H4 (cell line): ENCODE measurements around the gene HIPK4. TPM values are rescaled to one million over a fixed set of nuclear protein-coding genes. Genes with fewer than 3 reads are reported as not detected.
"Not testable (repeated sequence)": the region's sequence is repeated elsewhere in the genome, so short reads cannot be mapped to it uniquely, and the experiment has no call there.

Source experiments
- DNase-seq: peaks from one replicate; pipeline ENCODE4 v3.0.0-alpha.2; 2015; ENCODE audit warnings: low spot score
- total RNA-seq: library from RNA; depleted of rRNA; stranded (reverse); fragments of >200 nt; shearing (Covaris generic); gene quantifications from 2 replicates; pipeline ENCODE4 v1.2.3, GENCODE V29; 2014; rRNA removed

HIPK4 gene, protein sequence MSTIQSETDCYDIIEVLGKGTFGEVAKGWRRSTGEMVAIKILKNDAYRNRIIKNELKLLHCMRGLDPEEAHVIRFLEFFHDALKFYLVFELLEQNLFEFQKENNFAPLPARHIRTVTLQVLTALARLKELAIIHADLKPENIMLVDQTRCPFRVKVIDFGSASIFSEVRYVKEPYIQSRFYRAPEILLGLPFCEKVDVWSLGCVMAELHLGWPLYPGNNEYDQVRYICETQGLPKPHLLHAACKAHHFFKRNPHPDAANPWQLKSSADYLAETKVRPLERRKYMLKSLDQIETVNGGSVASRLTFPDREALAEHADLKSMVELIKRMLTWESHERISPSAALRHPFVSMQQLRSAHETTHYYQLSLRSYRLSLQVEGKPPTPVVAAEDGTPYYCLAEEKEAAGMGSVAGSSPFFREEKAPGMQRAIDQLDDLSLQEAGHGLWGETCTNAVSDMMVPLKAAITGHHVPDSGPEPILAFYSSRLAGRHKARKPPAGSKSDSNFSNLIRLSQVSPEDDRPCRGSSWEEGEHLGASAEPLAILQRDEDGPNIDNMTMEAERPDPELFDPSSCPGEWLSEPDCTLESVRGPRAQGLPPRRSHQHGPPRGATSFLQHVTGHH
- total RNA-seq, result not detected in 2 replicates

DNA sequence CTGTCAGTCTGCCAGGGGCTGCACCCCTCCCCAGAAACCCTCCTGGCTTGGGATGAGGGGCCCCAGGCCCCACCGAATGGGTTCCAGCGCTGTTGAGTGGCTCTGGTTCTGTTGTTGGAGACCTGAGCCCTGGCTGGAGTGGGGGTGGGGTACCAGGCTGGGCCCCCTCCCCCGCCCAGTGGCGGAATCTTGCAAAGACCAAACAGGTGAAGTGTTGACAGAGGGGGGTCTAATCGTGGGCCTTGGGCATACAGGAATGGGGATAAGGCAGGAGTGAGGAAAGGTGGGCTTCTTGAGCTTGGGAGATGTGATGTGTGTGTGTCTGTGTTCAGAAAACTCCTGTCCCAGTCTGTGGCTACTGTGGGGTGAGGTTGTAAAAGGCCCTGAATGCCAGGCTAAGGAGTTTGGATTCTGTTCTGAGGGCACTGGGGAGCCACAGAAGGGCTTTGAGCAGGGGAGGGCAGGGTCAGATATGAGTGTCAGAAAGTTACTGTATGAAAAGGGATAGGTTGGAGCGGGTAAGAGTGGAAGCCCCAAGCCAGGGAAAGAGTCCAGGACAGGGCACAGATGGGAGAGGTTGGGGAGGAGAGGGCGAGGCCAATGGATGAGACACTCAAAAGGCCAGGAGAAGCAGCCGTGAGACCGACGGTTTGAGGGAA is at the start of gene HIPK4:
TSS of gene HIPK4 (minus strand) at position 98 of the 659 bp plus-strand sequence. CDS start 279 bp downstream, outside the sequence.
- no peak for DNase-seq

DNA sequence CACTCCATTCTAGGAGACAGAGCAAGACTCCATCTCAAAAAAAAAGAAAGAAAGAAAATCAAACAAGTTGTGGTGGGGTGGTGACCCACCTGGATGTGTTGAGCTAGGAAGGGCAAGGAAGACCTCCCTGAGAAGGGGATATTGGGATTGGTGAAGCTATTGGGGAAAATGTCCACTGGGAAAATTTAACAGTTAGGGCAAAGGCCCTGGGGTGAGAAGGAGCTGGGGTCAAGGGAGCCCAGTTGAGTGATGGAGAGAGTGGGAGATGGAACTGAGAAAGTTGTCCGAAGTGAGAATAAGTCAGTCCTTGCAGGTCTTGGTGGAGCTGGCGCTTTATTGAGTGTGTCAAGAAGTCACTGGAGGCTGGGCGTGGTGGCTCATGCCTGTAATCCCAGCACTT is 48.3 kb upstream of the HIPK4 start:
- DNase-seq, result no peak

- peak; percentile 83 for DNase-seq
These were observed 43.6 kb upstream of the HIPK4 start for GRCh38 chr19:40433391-40434216.

DNA sequence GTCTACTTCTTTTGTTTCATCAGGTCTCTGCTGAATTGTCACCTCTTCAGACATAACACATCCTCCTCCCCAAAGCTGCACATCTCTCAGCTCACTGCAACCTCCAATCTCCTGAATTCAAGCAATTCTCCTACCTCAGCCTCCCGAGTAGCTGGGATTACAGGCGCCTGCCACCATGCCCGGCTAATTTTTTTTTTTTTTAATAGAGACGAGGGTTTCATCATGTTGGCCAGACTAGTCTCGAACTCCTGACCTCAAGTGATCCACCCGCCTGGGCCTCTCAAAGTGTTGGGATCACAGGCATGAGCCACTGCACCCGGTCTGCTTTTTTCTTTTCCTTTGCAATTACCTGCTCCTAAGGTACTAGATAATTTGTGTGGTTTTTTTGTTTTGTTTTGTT is 42.8 kb upstream of the HIPK4 start:
- DNase-seq, result not testable (repeated sequence)

DNA sequence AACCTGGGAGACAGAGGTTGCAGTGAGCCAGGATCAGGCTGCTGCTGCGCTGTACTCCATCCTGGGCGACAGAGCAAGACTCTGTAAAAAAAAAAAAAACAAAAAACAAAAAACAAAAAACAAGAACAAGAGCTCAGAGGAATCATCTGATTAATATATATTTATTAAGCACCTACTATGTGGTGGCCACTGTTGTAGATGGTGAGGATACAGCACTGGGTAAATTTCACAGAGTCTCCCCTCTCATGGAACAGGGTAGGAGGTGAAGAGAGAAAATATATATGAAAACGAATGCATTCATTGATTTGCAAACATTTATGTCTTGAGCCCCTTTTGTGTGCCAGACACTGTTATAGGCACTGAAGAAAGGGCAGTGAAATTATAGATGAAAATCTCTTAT is 41.7 kb upstream of the HIPK4 start:
- DNase-seq, result no peak

GRCh38 chr19:40430242-40430641 is 40.3 kb upstream of the HIPK4 start:
- DNase-seq, result not testable (repeated sequence)

DNA sequence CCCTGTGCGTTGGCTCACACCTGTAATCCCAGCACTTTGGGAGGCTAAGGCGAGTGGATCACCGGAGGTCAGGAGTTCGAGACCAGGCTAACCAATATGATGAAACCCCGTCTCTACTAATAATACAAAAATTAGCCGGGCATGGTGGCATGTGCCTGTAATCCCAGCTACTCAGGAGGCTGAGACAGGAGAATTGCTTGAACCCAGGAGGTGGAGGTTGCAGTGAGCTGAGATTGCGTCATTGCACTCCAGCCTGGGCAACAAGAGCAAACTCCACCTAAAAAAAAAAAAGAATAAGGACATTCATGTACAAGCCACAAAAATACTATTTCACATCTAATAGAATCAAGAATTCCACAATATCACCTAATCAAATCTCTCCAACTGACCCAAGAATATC is 38.2 kb upstream of the HIPK4 start:
- not testable (repeated sequence) for DNase-seq

DNA sequence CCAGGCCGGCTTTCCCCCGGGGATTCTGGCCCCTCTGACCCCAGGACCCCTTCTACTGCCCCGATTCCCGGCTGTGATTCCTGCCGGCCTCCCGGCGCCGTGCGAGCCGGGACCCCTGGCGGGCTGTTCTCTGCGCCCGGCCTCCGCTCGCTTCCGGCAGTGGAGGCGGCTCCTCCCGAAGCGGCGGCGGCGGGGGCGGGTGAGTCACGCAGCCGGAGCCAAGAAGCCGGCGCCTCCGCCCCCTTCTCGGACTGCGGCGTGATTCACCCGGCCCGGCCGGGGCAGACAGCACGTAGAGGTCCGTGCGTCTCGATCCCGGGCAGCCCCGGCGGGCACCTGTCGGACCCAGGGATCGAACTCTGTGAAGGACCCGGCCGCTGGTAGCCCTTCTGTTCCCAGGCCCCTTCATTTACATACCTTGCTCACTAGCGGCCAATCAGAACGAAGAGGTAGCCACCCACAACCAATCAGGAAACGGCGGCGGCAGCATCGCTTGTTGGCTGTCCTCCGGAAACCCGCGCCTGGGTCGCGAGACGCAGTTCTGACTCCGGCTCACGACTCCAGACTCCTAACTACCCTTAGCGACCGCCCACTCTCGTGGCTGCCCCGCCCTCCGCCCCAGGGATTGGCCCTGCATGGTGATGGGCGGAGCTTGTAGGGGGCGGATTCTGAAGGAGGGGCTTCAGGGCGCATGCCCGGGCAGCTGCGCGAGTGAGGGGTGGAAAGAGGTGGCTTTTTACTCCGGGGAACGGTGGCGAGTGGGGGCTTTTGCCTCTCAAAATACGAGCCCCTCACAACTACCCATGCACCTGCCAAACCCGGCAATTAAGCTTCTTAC is 35.7 kb upstream of the HIPK4 start, which contains the start of gene SERTAD1:
TSS of gene SERTAD1 (minus strand) at position 543 of the 838 bp plus-strand sequence. CDS start 2,446 bp downstream, outside the sequence.
- DNase-seq, result peak; percentile 98

GRCh38 chr19:40424637-40425449 is 34.9 kb upstream of the HIPK4 start:
- no peak for DNase-seq

- DNase-seq, result no peak
These were observed 34.0 kb upstream of the HIPK4 start for GRCh38 chr19:40423938-40424337.

GRCh38 chr19:40422748-40423566 is 33.0 kb upstream of the HIPK4 start:
- no peak for DNase-seq

- no peak for DNase-seq
These were observed 32.2 kb upstream of the HIPK4 start for GRCh38 chr19:40421993-40422747.

GRCh38 chr19:40420766-40421765 is 31.1 kb upstream of the HIPK4 start:
- peak; percentile 87 for DNase-seq

GRCh38 chr19:40420451-40420765 is 30.4 kb upstream of the HIPK4 start:
- DNase-seq, result no peak

- no peak for DNase-seq
These were observed 29.8 kb upstream of the HIPK4 start for GRCh38 chr19:40419780-40420179.

- DNase-seq, result no peak
These were observed 29.2 kb upstream of the HIPK4 start for GRCh38 chr19:40419066-40419612.

DNA sequence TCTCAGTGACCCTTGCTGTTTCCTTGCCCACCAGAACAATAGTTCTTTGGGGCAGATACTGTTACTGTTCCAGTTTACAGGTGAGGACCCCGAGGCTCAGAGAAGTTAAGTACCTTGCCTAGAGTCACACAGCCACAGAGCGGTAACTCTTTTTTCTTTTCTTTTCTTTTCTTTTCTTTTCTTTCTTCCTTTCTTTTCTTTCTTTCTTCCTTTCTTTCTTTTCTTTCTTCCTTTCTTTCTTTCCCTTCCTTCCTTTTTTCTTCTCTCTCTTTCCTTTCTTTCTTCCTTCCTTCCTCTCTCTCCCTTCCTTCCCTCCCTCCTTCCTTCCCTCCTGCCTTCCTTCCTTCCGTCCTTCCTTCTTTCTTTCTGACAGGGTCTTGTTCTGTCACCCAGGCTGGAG is 28.1 kb upstream of the HIPK4 start:
- DNase-seq, result no peak
